ENCODE measurements around the gene MPPED1. TPM values are rescaled to one million over a fixed set of nuclear protein-coding genes. Genes with fewer than 3 reads are reported as not detected.

The MPPED1 gene
- total RNA-seq, 1 experiment from 2014 or later: 0.35 TPM

DNA sequence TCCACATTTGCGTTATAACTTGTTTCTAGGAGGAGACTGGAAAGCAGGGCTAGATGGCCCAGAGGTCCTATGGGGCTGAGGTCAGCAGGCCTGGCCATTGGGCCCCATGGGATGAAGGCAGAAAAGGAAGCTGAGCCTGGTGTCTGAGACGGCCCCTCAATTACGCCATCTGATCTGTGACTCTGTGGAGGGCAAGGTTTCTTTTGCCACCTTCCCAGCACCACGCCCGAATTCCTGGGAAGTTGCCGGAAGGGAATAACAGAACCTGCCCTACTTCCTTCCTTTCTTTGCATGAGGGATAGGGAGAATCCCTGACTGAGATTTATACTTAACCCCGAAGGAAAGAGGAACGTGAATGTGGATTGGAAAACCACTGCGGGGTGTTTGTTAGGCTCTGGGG is 118.1 kb downstream of the MPPED1 start:
- Mint-ChIP-seq H3K4me3 (no peak overlapping the region), H3K27me3 (ENCODE audit: low read depth) (no peaks in the 10 kb centered on the region), H3K27ac (no peak overlapping the region), H3K36me3 (no peaks in the 10 kb centered on the region), H3K4me1 (peaks cover 7% of the 10 kb centered on the region; the same call in 1 of the 2 replicates), H3K9me3 (no peaks in the 10 kb centered on the region)
- POLR2A ChIA-PET: no interaction called here
- DNase-seq (ENCODE audit: low spot score): no peak
- no peak for ATAC-seq
- TF ChIP-seq, protein P1, sequence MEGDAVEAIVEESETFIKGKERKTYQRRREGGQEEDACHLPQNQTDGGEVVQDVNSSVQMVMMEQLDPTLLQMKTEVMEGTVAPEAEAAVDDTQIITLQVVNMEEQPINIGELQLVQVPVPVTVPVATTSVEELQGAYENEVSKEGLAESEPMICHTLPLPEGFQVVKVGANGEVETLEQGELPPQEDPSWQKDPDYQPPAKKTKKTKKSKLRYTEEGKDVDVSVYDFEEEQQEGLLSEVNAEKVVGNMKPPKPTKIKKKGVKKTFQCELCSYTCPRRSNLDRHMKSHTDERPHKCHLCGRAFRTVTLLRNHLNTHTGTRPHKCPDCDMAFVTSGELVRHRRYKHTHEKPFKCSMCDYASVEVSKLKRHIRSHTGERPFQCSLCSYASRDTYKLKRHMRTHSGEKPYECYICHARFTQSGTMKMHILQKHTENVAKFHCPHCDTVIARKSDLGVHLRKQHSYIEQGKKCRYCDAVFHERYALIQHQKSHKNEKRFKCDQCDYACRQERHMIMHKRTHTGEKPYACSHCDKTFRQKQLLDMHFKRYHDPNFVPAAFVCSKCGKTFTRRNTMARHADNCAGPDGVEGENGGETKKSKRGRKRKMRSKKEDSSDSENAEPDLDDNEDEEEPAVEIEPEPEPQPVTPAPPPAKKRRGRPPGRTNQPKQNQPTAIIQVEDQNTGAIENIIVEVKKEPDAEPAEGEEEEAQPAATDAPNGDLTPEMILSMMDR (IDR thresholded peaks at IDR 0.05): no peak
- TF ChIP-seq, protein P2, sequence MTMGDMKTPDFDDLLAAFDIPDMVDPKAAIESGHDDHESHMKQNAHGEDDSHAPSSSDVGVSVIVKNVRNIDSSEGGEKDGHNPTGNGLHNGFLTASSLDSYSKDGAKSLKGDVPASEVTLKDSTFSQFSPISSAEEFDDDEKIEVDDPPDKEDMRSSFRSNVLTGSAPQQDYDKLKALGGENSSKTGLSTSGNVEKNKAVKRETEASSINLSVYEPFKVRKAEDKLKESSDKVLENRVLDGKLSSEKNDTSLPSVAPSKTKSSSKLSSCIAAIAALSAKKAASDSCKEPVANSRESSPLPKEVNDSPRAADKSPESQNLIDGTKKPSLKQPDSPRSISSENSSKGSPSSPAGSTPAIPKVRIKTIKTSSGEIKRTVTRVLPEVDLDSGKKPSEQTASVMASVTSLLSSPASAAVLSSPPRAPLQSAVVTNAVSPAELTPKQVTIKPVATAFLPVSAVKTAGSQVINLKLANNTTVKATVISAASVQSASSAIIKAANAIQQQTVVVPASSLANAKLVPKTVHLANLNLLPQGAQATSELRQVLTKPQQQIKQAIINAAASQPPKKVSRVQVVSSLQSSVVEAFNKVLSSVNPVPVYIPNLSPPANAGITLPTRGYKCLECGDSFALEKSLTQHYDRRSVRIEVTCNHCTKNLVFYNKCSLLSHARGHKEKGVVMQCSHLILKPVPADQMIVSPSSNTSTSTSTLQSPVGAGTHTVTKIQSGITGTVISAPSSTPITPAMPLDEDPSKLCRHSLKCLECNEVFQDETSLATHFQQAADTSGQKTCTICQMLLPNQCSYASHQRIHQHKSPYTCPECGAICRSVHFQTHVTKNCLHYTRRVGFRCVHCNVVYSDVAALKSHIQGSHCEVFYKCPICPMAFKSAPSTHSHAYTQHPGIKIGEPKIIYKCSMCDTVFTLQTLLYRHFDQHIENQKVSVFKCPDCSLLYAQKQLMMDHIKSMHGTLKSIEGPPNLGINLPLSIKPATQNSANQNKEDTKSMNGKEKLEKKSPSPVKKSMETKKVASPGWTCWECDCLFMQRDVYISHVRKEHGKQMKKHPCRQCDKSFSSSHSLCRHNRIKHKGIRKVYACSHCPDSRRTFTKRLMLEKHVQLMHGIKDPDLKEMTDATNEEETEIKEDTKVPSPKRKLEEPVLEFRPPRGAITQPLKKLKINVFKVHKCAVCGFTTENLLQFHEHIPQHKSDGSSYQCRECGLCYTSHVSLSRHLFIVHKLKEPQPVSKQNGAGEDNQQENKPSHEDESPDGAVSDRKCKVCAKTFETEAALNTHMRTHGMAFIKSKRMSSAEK (CRISPR knock-in tag; IDR thresholded peaks at IDR 0.05; ENCODE audit: borderline replicate concordance): no peak
- no peak for TF ChIP-seq TEAD4 (CRISPR knock-in tag; IDR thresholded peaks at IDR 0.05)
- CTCF ChIA-PET: interaction anchor here (3.0 kb wide), 1 partner anchor 14 kb away, joined by 14 read pairs; no protein-coding TSS in a partner anchor

DNA sequence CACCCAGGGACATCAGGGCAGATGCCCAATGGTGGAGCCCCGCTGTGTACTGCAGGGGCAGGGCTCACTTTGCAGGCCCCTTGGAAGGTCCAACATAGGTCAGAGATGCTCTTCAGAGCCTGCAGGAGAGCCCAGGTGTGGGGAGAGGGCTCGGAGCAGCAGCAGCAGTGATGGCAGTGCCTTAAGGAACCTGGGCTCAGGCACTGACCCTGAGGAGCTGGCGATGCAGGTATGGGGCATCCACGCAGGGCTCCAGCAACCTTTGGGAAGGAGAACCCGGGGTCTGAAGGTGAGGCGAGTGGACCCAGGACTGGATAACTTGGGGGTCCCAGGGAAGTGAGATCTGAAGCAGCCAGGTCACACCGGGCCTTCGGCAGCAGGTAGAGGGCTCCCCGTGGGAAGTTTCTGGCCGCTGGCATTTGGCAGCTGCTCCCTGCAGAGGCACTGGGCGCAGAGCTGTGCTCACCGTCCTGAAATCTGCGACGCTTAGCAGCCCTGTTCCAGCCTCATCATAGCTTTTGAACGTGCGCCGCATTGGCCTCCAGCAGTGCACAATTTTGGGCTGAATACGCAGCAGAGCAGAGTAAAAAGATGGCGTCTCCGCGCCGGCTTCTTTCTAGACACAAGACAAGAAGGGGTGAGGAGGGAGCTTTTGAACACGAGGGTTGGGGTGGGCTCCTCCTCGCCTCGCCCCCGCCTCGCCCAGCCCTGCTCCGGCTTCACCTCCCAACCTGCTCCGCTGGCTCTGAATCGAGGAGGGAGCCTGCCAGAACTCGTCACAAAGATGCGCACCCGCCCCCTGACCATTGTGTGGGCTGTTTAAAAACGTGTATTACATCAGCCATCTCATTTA is 118.8 kb downstream of the MPPED1 start:
- Mint-ChIP-seq H3K36me3 (0 out of 2 replicates have a peak, but pooled peaks cover 3% of the 10 kb centered on the region), H3K9me3 (peaks cover 3% of the 10 kb centered on the region), H3K4me1 (peaks cover 7% of the 10 kb centered on the region; the same call in 1 of the 2 replicates), H3K4me3 (no peak overlapping the region), H3K27ac (no peak overlapping the region), H3K27me3 (ENCODE audit: low read depth) (no peaks in the 10 kb centered on the region)
- no peak for DNase-seq (ENCODE audit: low spot score)
- TF ChIP-seq, protein P1 (IDR thresholded peaks at IDR 0.05): no peak
- TF ChIP-seq NFYB (CRISPR knock-in tag; conservative IDR thresholded peaks at IDR 0.05; ENCODE audit: low read depth): no peak
- TF ChIP-seq, protein P3, sequence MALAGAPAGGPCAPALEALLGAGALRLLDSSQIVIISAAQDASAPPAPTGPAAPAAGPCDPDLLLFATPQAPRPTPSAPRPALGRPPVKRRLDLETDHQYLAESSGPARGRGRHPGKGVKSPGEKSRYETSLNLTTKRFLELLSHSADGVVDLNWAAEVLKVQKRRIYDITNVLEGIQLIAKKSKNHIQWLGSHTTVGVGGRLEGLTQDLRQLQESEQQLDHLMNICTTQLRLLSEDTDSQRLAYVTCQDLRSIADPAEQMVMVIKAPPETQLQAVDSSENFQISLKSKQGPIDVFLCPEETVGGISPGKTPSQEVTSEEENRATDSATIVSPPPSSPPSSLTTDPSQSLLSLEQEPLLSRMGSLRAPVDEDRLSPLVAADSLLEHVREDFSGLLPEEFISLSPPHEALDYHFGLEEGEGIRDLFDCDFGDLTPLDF (CRISPR knock-in tag; IDR thresholded peaks at IDR 0.05): no peak
- TF ChIP-seq TEAD1 (CRISPR knock-in tag; IDR thresholded peaks at IDR 0.05): no peak
- no peak for TF ChIP-seq ZNF232 (CRISPR knock-in tag; IDR thresholded peaks at IDR 0.05)
- TF ChIP-seq, protein P4, sequence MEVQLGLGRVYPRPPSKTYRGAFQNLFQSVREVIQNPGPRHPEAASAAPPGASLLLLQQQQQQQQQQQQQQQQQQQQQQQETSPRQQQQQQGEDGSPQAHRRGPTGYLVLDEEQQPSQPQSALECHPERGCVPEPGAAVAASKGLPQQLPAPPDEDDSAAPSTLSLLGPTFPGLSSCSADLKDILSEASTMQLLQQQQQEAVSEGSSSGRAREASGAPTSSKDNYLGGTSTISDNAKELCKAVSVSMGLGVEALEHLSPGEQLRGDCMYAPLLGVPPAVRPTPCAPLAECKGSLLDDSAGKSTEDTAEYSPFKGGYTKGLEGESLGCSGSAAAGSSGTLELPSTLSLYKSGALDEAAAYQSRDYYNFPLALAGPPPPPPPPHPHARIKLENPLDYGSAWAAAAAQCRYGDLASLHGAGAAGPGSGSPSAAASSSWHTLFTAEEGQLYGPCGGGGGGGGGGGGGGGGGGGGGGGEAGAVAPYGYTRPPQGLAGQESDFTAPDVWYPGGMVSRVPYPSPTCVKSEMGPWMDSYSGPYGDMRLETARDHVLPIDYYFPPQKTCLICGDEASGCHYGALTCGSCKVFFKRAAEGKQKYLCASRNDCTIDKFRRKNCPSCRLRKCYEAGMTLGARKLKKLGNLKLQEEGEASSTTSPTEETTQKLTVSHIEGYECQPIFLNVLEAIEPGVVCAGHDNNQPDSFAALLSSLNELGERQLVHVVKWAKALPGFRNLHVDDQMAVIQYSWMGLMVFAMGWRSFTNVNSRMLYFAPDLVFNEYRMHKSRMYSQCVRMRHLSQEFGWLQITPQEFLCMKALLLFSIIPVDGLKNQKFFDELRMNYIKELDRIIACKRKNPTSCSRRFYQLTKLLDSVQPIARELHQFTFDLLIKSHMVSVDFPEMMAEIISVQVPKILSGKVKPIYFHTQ (CRISPR knock-in tag; IDR thresholded peaks at IDR 0.05): no peak
- TF ChIP-seq MXD4 (CRISPR knock-in tag; IDR thresholded peaks at IDR 0.05; ENCODE audit: borderline replicate concordance): no peak
- TF ChIP-seq NR3C1 (CRISPR knock-in tag; conservative IDR thresholded peaks at IDR 0.05; ENCODE audit: low read depth): no peak
- TF ChIP-seq ETV6 (CRISPR knock-in tag; IDR thresholded peaks at IDR 0.05): no peak
- TF ChIP-seq, protein P5, sequence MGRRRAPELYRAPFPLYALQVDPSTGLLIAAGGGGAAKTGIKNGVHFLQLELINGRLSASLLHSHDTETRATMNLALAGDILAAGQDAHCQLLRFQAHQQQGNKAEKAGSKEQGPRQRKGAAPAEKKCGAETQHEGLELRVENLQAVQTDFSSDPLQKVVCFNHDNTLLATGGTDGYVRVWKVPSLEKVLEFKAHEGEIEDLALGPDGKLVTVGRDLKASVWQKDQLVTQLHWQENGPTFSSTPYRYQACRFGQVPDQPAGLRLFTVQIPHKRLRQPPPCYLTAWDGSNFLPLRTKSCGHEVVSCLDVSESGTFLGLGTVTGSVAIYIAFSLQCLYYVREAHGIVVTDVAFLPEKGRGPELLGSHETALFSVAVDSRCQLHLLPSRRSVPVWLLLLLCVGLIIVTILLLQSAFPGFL (CRISPR knock-in tag; IDR thresholded peaks at IDR 0.05; ENCODE audit: borderline replicate concordance): no peak
- no peak for TF ChIP-seq TEAD4 (CRISPR knock-in tag; IDR thresholded peaks at IDR 0.05)
- ATAC-seq: no peak
- ChIA-PET POLR2A (no interaction called here), CTCF (interaction anchor here (0.6 to 3.0 kb wide), 3 partner anchors 15 to 353 kb away, joined by 3 to 14 read pairs (median 9); no protein-coding TSS in a partner anchor)

Data from WTC11 (cell line).